Vagina (tissue), 2 donors: Measurements from ENCODE around the gene MAN2A2. TPM values are rescaled to one million over a fixed set of nuclear protein-coding genes. Genes with fewer than 3 reads are reported as not detected.

Experiments
- DNase-seq, 2 donors: peaks; one replicate each; pipeline ENCODE4 v3.0.0-alpha.2; 2017; ENCODE audit errors: extremely low spot score in 2 of 2
- H3K27ac ChIP-seq: fragments of 200-600 bp; sonication (generic); one replicate; pipeline ENCODE4 v1.5.1; 2019
- H3K27me3 ChIP-seq: fragments of 200-600 bp; sonication (generic); one replicate; pipeline ENCODE4 v1.5.1; 2019
- H3K36me3 ChIP-seq, 2 donors: fragments of 200-600 bp; sonication (generic); one replicate each; pipeline ENCODE4 v1.5.1; 2017 to 2019
- H3K4me1 ChIP-seq: fragments of 200-600 bp; sonication (generic); one replicate; pipeline ENCODE4 v1.5.1; 2019
- H3K4me3 ChIP-seq, 2 donors: fragments of 200-600 bp; sonication (generic); 1 replicate in 1 of 2; 2 replicates in 1 of 2; pipeline ENCODE4 v1.5.1; 2016 to 2019
- H3K9me3 ChIP-seq: fragments of 200-600 bp; sonication (generic); one replicate; pipeline ENCODE4 v1.5.1; 2019
- POLR2A ChIP-seq, 2 donors: fragments of 450-650 bp; IDR thresholded peaks; one replicate each; pipeline ENCODE4 v1.6.1; 2017; ENCODE audit warnings: antibody characterized with exemption in 2 of 2, mild to moderate bottlenecking in 2 of 2, moderate library complexity in 2 of 2
- POLR2AphosphoS5 ChIP-seq, 2 donors: sonication (generic); formaldehyde crosslinking; IDR thresholded peaks; one replicate each; pipeline ENCODE4 v1.9.0; 2017; ENCODE audit warnings: antibody characterized with exemption in 2 of 2, mild to moderate bottlenecking in 2 of 2, low read depth in 1 of 2; ENCODE audit not compliant: insufficient read depth in 1 of 2
- intact Hi-C: fragments of 100-400 bp; cut with DNase I; formaldehyde crosslinking; loops from one replicate; pipeline ENCODE4 v1.15.1; 2023
- total RNA-seq: library from RNA; depleted of rRNA; stranded (reverse); fragments of >200 nt; gene quantifications from one replicate; pipeline ENCODE4 v1.2.3, GENCODE V29; 2016
- TF ChIP-seq, protein P1 (sequence below), 3 experiments: fragments of 450-650 bp in 2 of 3; fragments of 200-600 bp in 1 of 3; sonication (generic) in 1 of 3; IDR thresholded peaks; one replicate each; pipeline ENCODE4 v1.5.1; 2017 to 2019; ENCODE audit warnings: antibody characterized with exemption in 3 of 3, mild to moderate bottlenecking in 2 of 3, moderate library complexity in 2 of 3

The MAN2A2 gene
- total RNA-seq, 1 donor from 2014 or later, result 46.7 TPM

DNA sequence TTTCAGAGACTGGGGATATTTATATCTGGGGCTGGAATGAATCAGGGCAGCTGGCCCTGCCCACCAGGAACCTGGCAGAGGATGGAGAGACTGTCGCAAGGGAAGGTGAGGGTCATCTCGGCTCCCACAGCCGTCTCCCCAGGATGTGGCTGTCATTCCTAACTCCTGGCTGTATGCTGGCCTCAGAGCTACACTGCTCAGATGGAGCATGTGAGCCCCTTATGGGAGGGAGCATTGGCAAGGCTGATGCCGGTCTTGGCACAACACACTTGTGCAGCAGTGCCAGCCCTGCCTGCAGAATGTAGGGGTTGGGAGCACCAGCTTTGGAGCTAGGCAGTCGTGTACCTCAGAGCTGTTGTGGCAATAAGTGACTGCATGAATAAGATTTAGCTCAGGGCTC is 56.8 kb downstream of the MAN2A2 start:
- no peak overlapping the region for H3K27ac ChIP-seq
- H3K9me3 ChIP-seq, result no peaks in the 10 kb centered on the region
- TF ChIP-seq POLR2AphosphoS5 (IDR thresholded peaks at IDR 0.05; ENCODE audit: insufficient read depth in 1 of 2, low read depth in 1 of 2) (no peak), POLR2A (IDR thresholded peaks at IDR 0.05) (no peak)
- TF ChIP-seq, protein P1, sequence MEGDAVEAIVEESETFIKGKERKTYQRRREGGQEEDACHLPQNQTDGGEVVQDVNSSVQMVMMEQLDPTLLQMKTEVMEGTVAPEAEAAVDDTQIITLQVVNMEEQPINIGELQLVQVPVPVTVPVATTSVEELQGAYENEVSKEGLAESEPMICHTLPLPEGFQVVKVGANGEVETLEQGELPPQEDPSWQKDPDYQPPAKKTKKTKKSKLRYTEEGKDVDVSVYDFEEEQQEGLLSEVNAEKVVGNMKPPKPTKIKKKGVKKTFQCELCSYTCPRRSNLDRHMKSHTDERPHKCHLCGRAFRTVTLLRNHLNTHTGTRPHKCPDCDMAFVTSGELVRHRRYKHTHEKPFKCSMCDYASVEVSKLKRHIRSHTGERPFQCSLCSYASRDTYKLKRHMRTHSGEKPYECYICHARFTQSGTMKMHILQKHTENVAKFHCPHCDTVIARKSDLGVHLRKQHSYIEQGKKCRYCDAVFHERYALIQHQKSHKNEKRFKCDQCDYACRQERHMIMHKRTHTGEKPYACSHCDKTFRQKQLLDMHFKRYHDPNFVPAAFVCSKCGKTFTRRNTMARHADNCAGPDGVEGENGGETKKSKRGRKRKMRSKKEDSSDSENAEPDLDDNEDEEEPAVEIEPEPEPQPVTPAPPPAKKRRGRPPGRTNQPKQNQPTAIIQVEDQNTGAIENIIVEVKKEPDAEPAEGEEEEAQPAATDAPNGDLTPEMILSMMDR (IDR thresholded peaks at IDR 0.05), result no peak
- no peak overlapping the region for H3K4me3 ChIP-seq
- intact Hi-C loops, result no loop called here
- no peaks in the 10 kb centered on the region for H3K27me3 ChIP-seq
- H3K4me1 ChIP-seq, result peaks cover 27% of the 10 kb centered on the region
- H3K36me3 ChIP-seq, result peaks cover 0 to 19% of the 10 kb centered on the region in 2 donors
- no peak for DNase-seq

DNA sequence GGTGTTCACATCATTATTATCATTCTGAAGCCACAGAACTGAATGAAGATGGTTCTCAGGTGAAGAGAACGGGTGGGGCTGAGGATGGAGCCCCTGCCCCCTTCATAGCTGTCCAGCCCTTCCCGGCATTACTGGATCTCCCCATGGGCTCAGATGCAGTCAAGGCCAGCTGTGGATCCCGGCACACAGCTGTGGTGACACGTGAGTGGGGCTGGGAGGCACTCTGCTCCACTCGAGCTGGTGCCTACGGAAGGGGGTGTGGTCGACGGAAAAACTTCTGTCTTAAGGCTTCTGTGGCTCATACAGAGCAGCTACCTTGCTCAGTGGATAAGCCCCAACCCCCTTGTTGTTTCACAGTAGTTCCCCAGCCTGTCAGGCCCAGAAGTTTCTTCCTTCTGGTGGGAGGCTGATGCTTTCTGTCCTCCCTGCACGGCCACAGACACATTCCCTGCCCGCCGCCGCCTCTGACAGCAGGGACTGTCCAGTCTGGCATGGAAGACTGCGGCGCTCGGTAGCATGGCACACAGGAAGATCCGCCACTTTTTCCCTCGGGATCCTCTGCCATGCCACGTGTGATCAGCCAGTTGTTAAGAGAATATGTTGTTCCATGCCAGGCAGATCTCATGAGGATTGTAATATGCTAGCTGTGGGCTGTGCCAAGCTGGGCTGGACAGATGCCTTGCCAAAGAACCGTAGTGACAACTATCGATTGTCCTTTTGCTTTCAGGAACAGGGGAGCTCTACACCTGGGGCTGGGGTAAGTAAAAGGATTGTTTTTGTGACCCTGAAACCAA is 57.4 kb downstream of the MAN2A2 start:
- no peaks in the 10 kb centered on the region for H3K27me3 ChIP-seq
- no peaks in the 10 kb centered on the region for H3K9me3 ChIP-seq
- no peak overlapping the region for H3K27ac ChIP-seq
- TF ChIP-seq POLR2AphosphoS5 (IDR thresholded peaks at IDR 0.05; ENCODE audit: insufficient read depth in 1 of 2, low read depth in 1 of 2) (no peak), POLR2A (IDR thresholded peaks at IDR 0.05) (no peak)
- TF ChIP-seq, protein P1 (IDR thresholded peaks at IDR 0.05), result no peak
- peaks cover 23% of the 10 kb centered on the region for H3K4me1 ChIP-seq
- no peak for DNase-seq
- H3K4me3 ChIP-seq, result no peak overlapping the region
- peaks cover 0 to 19% of the 10 kb centered on the region in 2 donors for H3K36me3 ChIP-seq
- intact Hi-C loops, result no loop called here

DNA sequence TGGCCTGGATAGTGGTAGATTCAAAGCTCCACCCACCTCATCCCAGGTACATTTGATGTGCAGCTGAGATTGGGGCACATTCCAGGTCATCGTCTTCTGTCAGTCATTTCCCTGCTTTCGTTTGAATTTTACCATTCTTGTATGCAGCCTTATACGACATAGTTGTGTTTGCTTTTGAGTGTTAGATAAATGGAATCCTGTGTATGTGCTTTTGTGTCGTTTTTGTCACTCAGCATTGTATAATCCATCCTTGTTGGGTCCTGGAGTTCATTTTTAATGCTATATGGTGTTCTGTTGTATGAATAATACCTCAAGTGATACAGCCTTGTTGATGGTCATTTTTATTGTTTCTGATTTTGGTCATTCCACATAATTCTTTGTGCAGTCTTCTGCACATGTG is 58.9 kb downstream of the MAN2A2 start:
- intact Hi-C loops, result no loop called here
- Histone ChIP-seq H3K9me3 (no peaks in the 10 kb centered on the region), H3K4me3 (no peak overlapping the region), H3K27me3 (no peaks in the 10 kb centered on the region), H3K4me1 (peaks cover 10% of the 10 kb centered on the region), H3K27ac (no peak overlapping the region), H3K36me3 (peaks cover 0 to 19% of the 10 kb centered on the region in 2 donors)
- TF ChIP-seq, protein P1 (IDR thresholded peaks at IDR 0.05), result no peak
- TF ChIP-seq POLR2A (IDR thresholded peaks at IDR 0.05), result no peak
- TF ChIP-seq POLR2AphosphoS5 (IDR thresholded peaks at IDR 0.05; ENCODE audit: insufficient read depth in 1 of 2, low read depth in 1 of 2), result no peak
- DNase-seq, result no peak

DNA sequence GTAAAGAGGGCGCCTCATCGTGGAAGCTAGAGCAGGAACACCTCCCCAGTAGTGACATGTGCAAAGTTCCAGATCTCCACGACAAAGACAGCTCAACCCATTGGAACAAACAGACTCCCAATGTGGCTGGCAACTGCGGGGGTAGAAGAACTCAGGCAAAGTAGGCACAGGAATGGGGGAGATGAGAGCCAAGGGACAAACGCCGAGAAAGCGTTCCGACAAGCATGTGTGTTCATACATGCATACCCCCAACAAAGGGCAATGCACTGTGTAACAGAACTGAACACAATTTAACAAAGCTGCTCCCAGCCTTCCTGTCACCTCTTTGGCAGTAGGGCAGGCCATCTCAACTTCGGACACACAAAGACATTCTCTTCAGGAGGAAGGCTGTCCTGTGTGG is 63.2 kb downstream of the MAN2A2 start:
- H3K27me3 ChIP-seq, result no peaks in the 10 kb centered on the region
- H3K4me1 ChIP-seq, result no peaks in the 10 kb centered on the region
- TF ChIP-seq, protein P1 (IDR thresholded peaks at IDR 0.05), result no peak
- TF ChIP-seq POLR2A (IDR thresholded peaks at IDR 0.05) (no peak), POLR2AphosphoS5 (IDR thresholded peaks at IDR 0.05; ENCODE audit: insufficient read depth in 1 of 2, low read depth in 1 of 2) (no peak)
- H3K36me3 ChIP-seq, result peaks cover 0 to 13% of the 10 kb centered on the region in 2 donors
- DNase-seq, result no peak
- H3K4me3 ChIP-seq, result no peak overlapping the region
- no peaks in the 10 kb centered on the region for H3K9me3 ChIP-seq
- intact Hi-C loops, result no loop called here
- no peak overlapping the region for H3K27ac ChIP-seq

DNA sequence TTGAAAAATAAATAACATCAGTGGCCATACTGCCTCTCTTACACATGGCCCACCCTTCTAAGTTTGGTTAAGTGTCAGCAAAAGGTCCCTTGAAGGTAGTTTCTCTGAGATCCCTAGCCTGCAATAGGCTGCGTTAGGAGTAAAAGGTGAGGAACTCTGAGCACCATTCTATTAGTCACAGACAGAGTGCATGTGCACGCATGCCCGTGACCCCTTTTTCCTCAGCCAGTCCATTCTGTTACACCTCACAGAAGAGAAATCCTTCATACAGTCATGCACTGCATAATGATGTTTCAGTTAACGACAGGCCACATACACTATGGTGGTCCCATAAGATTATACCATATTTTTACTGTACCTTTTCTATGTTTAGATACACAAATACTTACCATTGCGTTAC is 64.1 kb downstream of the MAN2A2 start:
- Histone ChIP-seq H3K4me3 (no peak overlapping the region), H3K27ac (no peak overlapping the region), H3K27me3 (no peaks in the 10 kb centered on the region), H3K9me3 (no peaks in the 10 kb centered on the region), H3K4me1 (no peaks in the 10 kb centered on the region), H3K36me3 (peaks cover 0 to 5% of the 10 kb centered on the region in 2 donors)
- intact Hi-C loops, result no loop called here
- TF ChIP-seq POLR2AphosphoS5 (IDR thresholded peaks at IDR 0.05; ENCODE audit: insufficient read depth in 1 of 2, low read depth in 1 of 2) (no peak), POLR2A (IDR thresholded peaks at IDR 0.05) (no peak)
- TF ChIP-seq, protein P1 (IDR thresholded peaks at IDR 0.05), result no peak
- DNase-seq, result no peak
